ENCODE measurements around the gene CD47. TPM values are rescaled to one million over a fixed set of nuclear protein-coding genes. Genes with fewer than 3 reads are reported as not detected.

The CD47 gene
- total and polyA plus RNA-seq, 10 of the 15 experiments (the other 5 are each of a cell fraction or from before 2014, with no cell fraction given), result 22.9 to 175 (median 81.1) TPM

DNA sequence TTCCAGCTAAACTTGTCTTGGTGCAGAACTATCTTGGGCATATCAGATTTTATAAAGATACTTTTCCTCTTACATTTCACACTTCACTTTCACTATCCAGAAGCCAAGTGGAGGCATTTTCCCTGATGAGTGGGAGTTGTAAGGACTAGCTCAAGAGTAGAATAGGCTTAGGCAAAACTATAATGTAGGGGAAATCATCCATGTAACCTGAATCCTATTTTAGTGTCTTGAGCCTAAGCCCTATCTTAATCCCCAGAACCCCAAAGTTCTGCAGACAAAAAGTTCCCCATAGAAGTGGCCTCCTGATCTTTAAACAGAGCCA, 42.2 kb upstream of the CD47 start:
- SMC1A ChIA-PET (ENCODE audit: uncharacterized antibody, unreplicated experiment), result interaction anchor here (0.7 to 3.2 kb wide), 10 partner anchors 20 to 45 kb away, joined by 3 to 12 read pairs (median 4); no protein-coding TSS in a partner anchor
- in situ Hi-C loops (cut with MboI) (no loop called here), intact Hi-C loops (cut with micrococcal nuclease; ENCODE audit: unreplicated experiment) (no loop called here)
- H3K4me3 ChIP-seq, result peak overlapping the region; percentile 29; the same call in 1 of the 2 replicates
- H3K4me1 ChIP-seq (ENCODE audit: control insufficient read depth, insufficient read depth, low read length), result peaks cover 51% of the 10 kb centered on the region
- H3K27ac ChIP-seq (ENCODE audit: control insufficient read depth, insufficient read depth), result peak overlapping the region; percentile 64
- BruUV-seq (replicated peaks), result no TSS peak
- TF ChIP-seq, protein P1, sequence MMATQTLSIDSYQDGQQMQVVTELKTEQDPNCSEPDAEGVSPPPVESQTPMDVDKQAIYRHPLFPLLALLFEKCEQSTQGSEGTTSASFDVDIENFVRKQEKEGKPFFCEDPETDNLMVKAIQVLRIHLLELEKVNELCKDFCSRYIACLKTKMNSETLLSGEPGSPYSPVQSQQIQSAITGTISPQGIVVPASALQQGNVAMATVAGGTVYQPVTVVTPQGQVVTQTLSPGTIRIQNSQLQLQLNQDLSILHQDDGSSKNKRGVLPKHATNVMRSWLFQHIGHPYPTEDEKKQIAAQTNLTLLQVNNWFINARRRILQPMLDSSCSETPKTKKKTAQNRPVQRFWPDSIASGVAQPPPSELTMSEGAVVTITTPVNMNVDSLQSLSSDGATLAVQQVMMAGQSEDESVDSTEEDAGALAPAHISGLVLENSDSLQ (IDR thresholded peaks at IDR 0.05), result no peak
- no peak for TF ChIP-seq ASH2L (IDR thresholded peaks at IDR 0.05; ENCODE audit: borderline replicate concordance, low read depth)
- TF ChIP-seq, protein P2, sequence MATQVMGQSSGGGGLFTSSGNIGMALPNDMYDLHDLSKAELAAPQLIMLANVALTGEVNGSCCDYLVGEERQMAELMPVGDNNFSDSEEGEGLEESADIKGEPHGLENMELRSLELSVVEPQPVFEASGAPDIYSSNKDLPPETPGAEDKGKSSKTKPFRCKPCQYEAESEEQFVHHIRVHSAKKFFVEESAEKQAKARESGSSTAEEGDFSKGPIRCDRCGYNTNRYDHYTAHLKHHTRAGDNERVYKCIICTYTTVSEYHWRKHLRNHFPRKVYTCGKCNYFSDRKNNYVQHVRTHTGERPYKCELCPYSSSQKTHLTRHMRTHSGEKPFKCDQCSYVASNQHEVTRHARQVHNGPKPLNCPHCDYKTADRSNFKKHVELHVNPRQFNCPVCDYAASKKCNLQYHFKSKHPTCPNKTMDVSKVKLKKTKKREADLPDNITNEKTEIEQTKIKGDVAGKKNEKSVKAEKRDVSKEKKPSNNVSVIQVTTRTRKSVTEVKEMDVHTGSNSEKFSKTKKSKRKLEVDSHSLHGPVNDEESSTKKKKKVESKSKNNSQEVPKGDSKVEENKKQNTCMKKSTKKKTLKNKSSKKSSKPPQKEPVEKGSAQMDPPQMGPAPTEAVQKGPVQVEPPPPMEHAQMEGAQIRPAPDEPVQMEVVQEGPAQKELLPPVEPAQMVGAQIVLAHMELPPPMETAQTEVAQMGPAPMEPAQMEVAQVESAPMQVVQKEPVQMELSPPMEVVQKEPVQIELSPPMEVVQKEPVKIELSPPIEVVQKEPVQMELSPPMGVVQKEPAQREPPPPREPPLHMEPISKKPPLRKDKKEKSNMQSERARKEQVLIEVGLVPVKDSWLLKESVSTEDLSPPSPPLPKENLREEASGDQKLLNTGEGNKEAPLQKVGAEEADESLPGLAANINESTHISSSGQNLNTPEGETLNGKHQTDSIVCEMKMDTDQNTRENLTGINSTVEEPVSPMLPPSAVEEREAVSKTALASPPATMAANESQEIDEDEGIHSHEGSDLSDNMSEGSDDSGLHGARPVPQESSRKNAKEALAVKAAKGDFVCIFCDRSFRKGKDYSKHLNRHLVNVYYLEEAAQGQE (IDR thresholded peaks at IDR 0.05; ENCODE audit: low read depth, low read length), result no peak
- no peak for TF ChIP-seq WRNIP1 (IDR thresholded peaks at IDR 0.05; ENCODE audit: borderline replicate concordance, low read depth, low read length)
- no peak for TF ChIP-seq BRCA1 (IDR thresholded peaks at IDR 0.05; ENCODE audit: low read depth, low read length)
- no peak for TF ChIP-seq STAT3 (IDR thresholded peaks at IDR 0.05; ENCODE audit: low read depth, low read length)
- TF ChIP-seq NFXL1 (IDR thresholded peaks at IDR 0.05; ENCODE audit: borderline replicate concordance), result no peak
- no peak for TF ChIP-seq CHD4 (IDR thresholded peaks at IDR 0.05)
- no peak for TF ChIP-seq RBBP5 (conservative IDR thresholded peaks at IDR 0.05)
- TF ChIP-seq CHD2 (IDR thresholded peaks at IDR 0.05; ENCODE audit: borderline replicate concordance, low read depth, low read length), result no peak
- TF ChIP-seq MEF2A (IDR thresholded peaks at IDR 0.05; ENCODE audit: insufficient read depth, low read depth, low read length), result no peak
- no peak for TF ChIP-seq EED (IDR thresholded peaks at IDR 0.05; ENCODE audit: low read depth)
- no peak for TF ChIP-seq KLF5 (IDR thresholded peaks at IDR 0.05; ENCODE audit: partially characterized antibody)
- peak overlapping the region; percentile 43 for H3K4me2 ChIP-seq (ENCODE audit: control insufficient read depth, insufficient read depth)
- no peak overlapping the region for H3K9ac ChIP-seq (ENCODE audit: control insufficient read depth, insufficient read depth, low read length)
- FAIRE-seq, result no peak
- H3K9me3 ChIP-seq (replicated peaks; ENCODE audit: control insufficient read depth, insufficient read depth, low read length), result no peaks in the 10 kb centered on the region; the same call in 2 of the 3 replicates
- H3K79me2 ChIP-seq (ENCODE audit: control insufficient read depth, insufficient read depth, low read length), result peaks cover 61% of the 10 kb centered on the region
- H2AFZ ChIP-seq (ENCODE audit: control insufficient read depth, low read depth, low read length), result no peak overlapping the region
- no peak for ATAC-seq
- no peaks in the 10 kb centered on the region for H4K20me1 ChIP-seq (ENCODE audit: control insufficient read depth, insufficient read depth)
- H3K27me3 ChIP-seq (replicated peaks in 1 of 2; ENCODE audit: control insufficient read depth in 2 of 2, insufficient read depth in 2 of 2, low read length in 1 of 2), result no peaks in the 10 kb centered on the region
- RAD21 ChIA-PET (ENCODE audit: unreplicated experiment), result interaction anchor here (0.7 to 2.3 kb wide), 4 partner anchors 32 to 57 kb away, joined by 3 to 8 read pairs (median 3); no protein-coding TSS in a partner anchor
- peaks cover 0 to 19% of the 10 kb centered on the region in 2 experiments; a peak in 1 of 4 replicates for H3K36me3 ChIP-seq (ENCODE audit: control insufficient read depth in 2 of 2, insufficient read depth in 2 of 2, low read length in 1 of 2)
- CTCF ChIA-PET, result interaction anchor here (1.0 to 1.6 kb wide), 6 partner anchors 21 to 343 kb away, joined by 3 to 5 read pairs (median 4); partner anchors contain the start of gene IFT57
- no peak for DNase-seq (ENCODE audit: low read depth, low spot score)
- POLR2A ChIA-PET, result interaction anchor here (0.6 to 1.8 kb wide), 4 partner anchors 8 to 43 kb away, joined by 3 to 5 read pairs (median 4); no protein-coding TSS in a partner anchor
